Right ventricle myocardium inferior (tissue), 1 donor: ENCODE data around the gene RETREG3. TPM values are rescaled to one million over a fixed set of nuclear protein-coding genes. Genes with fewer than 3 reads are reported as not detected.
"Not testable (repeated sequence)": the region's sequence is repeated elsewhere in the genome, so short reads cannot be mapped to it uniquely, and the experiment has no call there.

Experiments
- ATAC-seq: fragments of 200-7000 bp; cut with Tn5 transposase; one replicate; pipeline ENCODE4 v1.9.1; 2020; ENCODE audit warnings: mild to moderate bottlenecking, moderate library complexity
- DNase-seq: peaks from one replicate; pipeline ENCODE4 v3.0.0; 2021; ENCODE audit errors: missing footprints
- intact Hi-C: fragments of 100-400 bp; cut with DNase I; formaldehyde crosslinking; loops from one replicate; pipeline ENCODE4 v1.11.0; 2022
- total RNA-seq: library from RNA; stranded (reverse); fragmentation: NEBNext Ultra II Directional; extraction: Animal tissue kit (Norgen Biotek cat#: 25700); gene quantifications from one replicate; pipeline ENCODE4 v1.2.1, GENCODE V29; 2021
- donor health status: DM: no; HTN: yes; CAD: no; lungs with severe emphysema.

The RETREG3 gene
- total RNA-seq, 1 donor from 2014 or later: 22.5 TPM

GRCh38 chr17:42618442-42619150, 9.4 kb upstream of the RETREG3 start:
- intact Hi-C loops: loop anchor here (2.0 kb wide), 1 partner anchor 62 kb away; the partner anchor contains the start of gene CCR10
- ATAC-seq (peak; percentile 95), DNase-seq (no peak)

- intact Hi-C loops: loop anchor here (2.0 kb wide), 1 partner anchor 63 kb away; the partner anchor contains the start of gene CCR10
- ATAC-seq (peak; percentile 8), DNase-seq (no peak)
These were observed 8.8 kb upstream of the RETREG3 start for GRCh38 chr17:42617956-42618431.

- DNase-seq (no peak), ATAC-seq (no peak)
- intact Hi-C loops: no loop called here
These were observed 4.6 kb upstream of the RETREG3 start for GRCh38 chr17:42613699-42614295.

- no peak for ATAC-seq
- intact Hi-C loops: no loop called here
- no peak for DNase-seq
These were observed 2.8 kb upstream of the RETREG3 start for GRCh38 chr17:42612013-42612412.

GRCh38 chr17:42609814-42610801, 934 bp upstream of the RETREG3 start:
- ATAC-seq: peak; percentile 24
- DNase-seq: not testable (repeated sequence)
- intact Hi-C loops: loop anchor here (2.0 to 5.0 kb wide), 2 partner anchors 43 to 69 kb away; partner anchors contain the start of gene MLX

- intact Hi-C loops: loop anchor here (2.0 to 5.0 kb wide), 2 partner anchors 41 to 70 kb away; partner anchors contain the start of gene MLX
- peak; percentile 72 for DNase-seq
These were observed 631 bp downstream of the RETREG3 start for GRCh38 chr17:42608305-42609181.

GRCh38 chr17:42607769-42608168, 1.4 kb downstream of the RETREG3 start:
- no peak for DNase-seq
- intact Hi-C loops: loop anchor here (2.0 to 5.0 kb wide), 2 partner anchors 40 to 71 kb away; partner anchors contain the start of gene MLX
- ATAC-seq: no peak

More at GRCh38 chr17:42608305-42609181, 631 bp downstream of the RETREG3 start:
- peak; percentile 61 for ATAC-seq

GRCh38 chr17:42603318-42603717, 5.9 kb downstream of the RETREG3 start:
- DNase-seq (no peak), ATAC-seq (no peak)
- intact Hi-C loops: no loop called here

GRCh38 chr17:42598905-42599304, 10.3 kb downstream of the RETREG3 start:
- intact Hi-C loops: no loop called here
- DNase-seq (no peak), ATAC-seq (peak; percentile 76)

- intact Hi-C loops: no loop called here
- ATAC-seq (no peak), DNase-seq (no peak)
These were observed 12.8 kb downstream of the RETREG3 start for GRCh38 chr17:42596386-42596785.

- no peak for DNase-seq
- intact Hi-C loops: no loop called here
- no peak for ATAC-seq
These were observed 17.8 kb downstream of the RETREG3 start for GRCh38 chr17:42591411-42591810.

GRCh38 chr17:42590886-42591285, 18.3 kb downstream of the RETREG3 start:
- intact Hi-C loops: no loop called here
- ATAC-seq (no peak), DNase-seq (no peak)

GRCh38 chr17:42586514-42587230, 22.5 kb downstream of the RETREG3 start:
- no peak for ATAC-seq
- intact Hi-C loops: no loop called here
- no peak for DNase-seq

- intact Hi-C loops: no loop called here
- DNase-seq (no peak), ATAC-seq (peak; percentile 59)
These were observed 23.8 kb downstream of the RETREG3 start for GRCh38 chr17:42585353-42585752.

- DNase-seq (no peak), ATAC-seq (no peak)
- intact Hi-C loops: no loop called here
These were observed 24.3 kb downstream of the RETREG3 start for GRCh38 chr17:42584880-42585279.

- intact Hi-C loops: no loop called here
- ATAC-seq: no peak
- DNase-seq: no peak
These were observed 27.4 kb downstream of the RETREG3 start for GRCh38 chr17:42581744-42582270.
